GM21447 (cell line): ENCODE measurements around the gene PFKL.

Source experiments
- ATAC-seq: cut with Tn5 transposase; IDR thresholded peaks from one replicate; pipeline ENCODE4 v1.9.1; 2021; ENCODE audit not compliant: unreplicated experiment

PFKL gene

GRCh38 chr21:44310628-44311507, 11.0 kb downstream of the PFKL start:
- ATAC-seq, result no peak

- no peak for ATAC-seq
Measured at GRCh38 chr21:44312089-44312488, 12.2 kb downstream of the PFKL start.

- ATAC-seq, result no peak
Measured at GRCh38 chr21:44312716-44313115, 12.9 kb downstream of the PFKL start.

GRCh38 chr21:44313451-44313850, 13.6 kb downstream of the PFKL start:
- ATAC-seq, result no peak

GRCh38 chr21:44314128-44314527, 14.3 kb downstream of the PFKL start:
- ATAC-seq, result no peak

- ATAC-seq, result no peak
Measured at GRCh38 chr21:44314561-44314960, 14.7 kb downstream of the PFKL start.

- ATAC-seq, result no peak
Measured at GRCh38 chr21:44315691-44316203, 15.9 kb downstream of the PFKL start.

GRCh38 chr21:44316277-44316900, 16.5 kb downstream of the PFKL start:
- no peak for ATAC-seq

GRCh38 chr21:44317241-44317782, 17.5 kb downstream of the PFKL start:
- ATAC-seq, result no peak

GRCh38 chr21:44317871-44318270, 18.0 kb downstream of the PFKL start:
- no peak for ATAC-seq

GRCh38 chr21:44318489-44319285, 18.8 kb downstream of the PFKL start:
- no peak for ATAC-seq

GRCh38 chr21:44319407-44320065, 19.7 kb downstream of the PFKL start:
- ATAC-seq, result no peak

GRCh38 chr21:44320847-44321246, 21.0 kb downstream of the PFKL start:
- ATAC-seq, result no peak

GRCh38 chr21:44321846-44322450, 22.1 kb downstream of the PFKL start:
- ATAC-seq, result no peak

GRCh38 chr21:44322621-44323325, 22.9 kb downstream of the PFKL start:
- ATAC-seq, result no peak

- no peak for ATAC-seq
Measured at GRCh38 chr21:44323591-44323990, 23.7 kb downstream of the PFKL start.

GRCh38 chr21:44324106-44324853, 24.4 kb downstream of the PFKL start:
- ATAC-seq, result no peak

GRCh38 chr21:44324854-44325107, 24.9 kb downstream of the PFKL start:
- no peak for ATAC-seq
